Fibroblast of lung (primary cell): ENCODE data around the gene ERBB3. TPM values are rescaled to one million over a fixed set of nuclear protein-coding genes. Genes with fewer than 3 reads are reported as not detected.

Experiments
- DNase-seq, 2 donors: peaks; one replicate each; pipeline versions ENCODE4 v3.0.0 to v3.0.0-alpha.2; 2010; ENCODE audit warnings: low read depth in 2 of 2
- H2AFZ ChIP-seq: 2 replicates; pipeline ENCODE4 v1.5.1; 2012; ENCODE audit warnings: low read length, control low read depth, inconsistent platforms
- H3K27ac ChIP-seq: 2 replicates; pipeline ENCODE4 v1.5.1; 2011; ENCODE audit warnings: low read length, control low read depth; ENCODE audit not compliant: insufficient read depth
- H3K27me3 ChIP-seq: 2 replicates; pipeline ENCODE4 v1.5.1; 2011; ENCODE audit warnings: mild to moderate bottlenecking, low read length; ENCODE audit not compliant: control insufficient read depth, insufficient read depth
- H3K36me3 ChIP-seq: 2 replicates; pipeline ENCODE4 v1.5.1; 2011; ENCODE audit warnings: low read length; ENCODE audit not compliant: control insufficient read depth, insufficient read depth
- H3K4me1 ChIP-seq: 2 replicates; pipeline ENCODE4 v1.5.1; 2011; ENCODE audit warnings: low read length; ENCODE audit not compliant: control insufficient read depth, insufficient read depth; ENCODE audit errors: extremely low read depth
- H3K4me2 ChIP-seq: 2 replicates; pipeline ENCODE4 v1.5.1; 2011; ENCODE audit warnings: low read length, control low read depth; ENCODE audit not compliant: insufficient read depth; ENCODE audit errors: extremely low read depth
- H3K4me3 ChIP-seq, 4 experiments: fragments of 200-600 bp in 1 of 4; sonication (generic) in 1 of 4; replicated peaks in 1 of 4; 2 replicates each; pipeline ENCODE4 v1.5.1; 2011 to 2016; ENCODE audit warnings: low read length in 4 of 4, low read depth in 3 of 4, mild to moderate bottlenecking in 3 of 4, control low read depth in 2 of 4, inconsistent platforms in 1 of 4, mixed read lengths in 1 of 4; ENCODE audit not compliant: insufficient read depth in 1 of 4; ENCODE audit errors: control extremely low read depth in 1 of 4
- H3K79me2 ChIP-seq: 2 replicates; pipeline ENCODE4 v1.5.1; 2012; ENCODE audit warnings: mild to moderate bottlenecking, low read length, inconsistent platforms; ENCODE audit not compliant: control insufficient read depth, insufficient read depth
- H3K9ac ChIP-seq: 2 replicates; pipeline ENCODE4 v1.5.1; 2011; ENCODE audit warnings: mild to moderate bottlenecking, low read length, control low read depth; ENCODE audit not compliant: insufficient read depth
- H3K9me3 ChIP-seq: 2 replicates; pipeline ENCODE4 v1.5.1; 2012; ENCODE audit warnings: low read depth, low read length; ENCODE audit not compliant: control insufficient read depth, insufficient read depth
- H4K20me1 ChIP-seq: 2 replicates; pipeline ENCODE4 v1.5.1; 2011; ENCODE audit warnings: low read length; ENCODE audit not compliant: control insufficient read depth, insufficient read depth; ENCODE audit errors: extremely low read depth
- EZH2 ChIP-seq: IDR thresholded peaks from 2 replicates; pipeline ENCODE4 v1.5.1; 2012; ENCODE audit warnings: low read length, control low read depth, mild to moderate bottlenecking; ENCODE audit errors: missing control alignments
- polyA plus RNA-seq, 2 donors: library from polyadenylated mRNA; depleted of rRNA in 1 of 2; stranded (reverse) in 1 of 2; unstranded in 1 of 2; fragments of >200 nt; gene quantifications; 2 replicates each; pipeline ENCODE4 v1.2.1, GENCODE V29; 2011 to 2012; ENCODE audit warnings: missing spikeins in 1 of 2
- total RNA-seq: library from RNA; depleted of rRNA; stranded (reverse); fragments of >200 nt; gene quantifications from 2 replicates; pipeline ENCODE4 v1.2.1, GENCODE V29; 2014
- TF ChIP-seq, protein P1 (sequence below), 2 donors: IDR thresholded peaks in 1 of 2; conservative IDR thresholded peaks in 1 of 2; 1 replicate in 1 of 2; 2 replicates in 1 of 2; pipeline ENCODE4 v1.5.1; 2011 to 2012; ENCODE audit warnings: low read length in 2 of 2, control low read depth in 1 of 2, inconsistent platforms in 1 of 2, low read depth in 1 of 2, mild to moderate bottlenecking in 1 of 2

Gene ERBB3
- total and polyA plus RNA-seq, 2 donors (not counting 1 experiment from before 2014, with no cell fraction given): 0.66 to 0.92 TPM

DNA sequence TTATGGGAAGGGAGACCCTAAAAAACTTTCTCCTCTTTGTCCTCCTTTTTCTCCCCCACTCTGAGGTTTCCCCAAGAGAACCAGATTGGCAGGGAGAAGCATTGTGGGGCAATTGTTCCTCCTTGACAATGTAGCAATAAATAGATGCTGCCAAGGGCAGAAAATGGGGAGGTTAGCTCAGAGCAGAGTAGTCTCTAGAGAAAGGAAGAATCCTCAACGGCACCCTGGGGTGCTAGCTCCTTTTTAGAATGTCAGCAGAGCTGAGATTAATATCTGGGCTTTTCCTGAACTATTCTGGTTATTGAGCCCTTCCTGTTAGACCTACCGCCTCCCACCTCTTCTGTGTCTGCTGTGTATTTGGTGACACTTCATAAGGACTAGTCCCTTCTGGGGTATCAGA is 42.8 kb upstream of the ERBB3 start:
- no peak overlapping the region for H2AFZ ChIP-seq
- no peaks in the 10 kb centered on the region for H3K4me1 ChIP-seq
- H3K4me3 ChIP-seq: no peak overlapping the region
- no peak overlapping the region for H3K9ac ChIP-seq
- no peaks in the 10 kb centered on the region for H3K9me3 ChIP-seq
- peaks cover 7% of the 10 kb centered on the region for H3K36me3 ChIP-seq
- no peaks in the 10 kb centered on the region for H3K27me3 ChIP-seq
- no peak overlapping the region for H3K27ac ChIP-seq
- TF ChIP-seq, protein P1, sequence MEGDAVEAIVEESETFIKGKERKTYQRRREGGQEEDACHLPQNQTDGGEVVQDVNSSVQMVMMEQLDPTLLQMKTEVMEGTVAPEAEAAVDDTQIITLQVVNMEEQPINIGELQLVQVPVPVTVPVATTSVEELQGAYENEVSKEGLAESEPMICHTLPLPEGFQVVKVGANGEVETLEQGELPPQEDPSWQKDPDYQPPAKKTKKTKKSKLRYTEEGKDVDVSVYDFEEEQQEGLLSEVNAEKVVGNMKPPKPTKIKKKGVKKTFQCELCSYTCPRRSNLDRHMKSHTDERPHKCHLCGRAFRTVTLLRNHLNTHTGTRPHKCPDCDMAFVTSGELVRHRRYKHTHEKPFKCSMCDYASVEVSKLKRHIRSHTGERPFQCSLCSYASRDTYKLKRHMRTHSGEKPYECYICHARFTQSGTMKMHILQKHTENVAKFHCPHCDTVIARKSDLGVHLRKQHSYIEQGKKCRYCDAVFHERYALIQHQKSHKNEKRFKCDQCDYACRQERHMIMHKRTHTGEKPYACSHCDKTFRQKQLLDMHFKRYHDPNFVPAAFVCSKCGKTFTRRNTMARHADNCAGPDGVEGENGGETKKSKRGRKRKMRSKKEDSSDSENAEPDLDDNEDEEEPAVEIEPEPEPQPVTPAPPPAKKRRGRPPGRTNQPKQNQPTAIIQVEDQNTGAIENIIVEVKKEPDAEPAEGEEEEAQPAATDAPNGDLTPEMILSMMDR (conservative IDR thresholded peaks at IDR 0.05 in 1 of 2, IDR thresholded peaks at IDR 0.05 in 1 of 2; ENCODE audit: low read depth in 1 of 2, low read length in 2 of 2): no peak
- TF ChIP-seq EZH2: no peak
- no peaks in the 10 kb centered on the region for H4K20me1 ChIP-seq
- no peak overlapping the region for H3K4me2 ChIP-seq
- no peak for DNase-seq
- H3K79me2 ChIP-seq: peaks cover 3% of the 10 kb centered on the region

DNA sequence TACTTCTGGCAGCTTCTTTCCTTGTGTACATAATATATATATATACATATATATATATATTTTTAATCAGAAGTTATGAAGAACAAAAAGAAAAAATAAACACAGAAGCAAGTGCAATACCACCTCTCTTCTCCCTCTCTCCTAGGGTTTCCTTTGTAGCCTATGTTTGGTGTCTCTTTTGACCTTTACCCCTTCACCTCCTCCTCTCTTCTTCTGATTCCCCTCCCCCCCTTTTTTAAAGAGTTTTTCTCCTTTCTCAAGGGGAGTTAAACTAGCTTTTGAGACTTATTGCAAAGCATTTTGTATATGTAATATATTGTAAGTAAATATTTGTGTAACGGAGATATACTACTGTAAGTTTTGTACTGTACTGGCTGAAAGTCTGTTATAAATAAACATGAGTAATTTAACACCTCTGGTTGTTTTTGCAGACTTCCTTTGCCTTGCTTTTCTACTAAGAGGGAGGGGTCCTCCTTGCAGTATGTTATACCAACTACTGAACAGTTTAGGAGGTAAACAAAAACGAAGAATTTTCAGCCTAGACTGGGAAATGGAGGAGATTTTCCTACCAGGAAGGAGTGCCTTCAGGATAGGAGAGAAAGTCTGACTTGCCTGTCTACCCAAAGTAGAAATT is 41.8 kb upstream of the ERBB3 start:
- H4K20me1 ChIP-seq: no peaks in the 10 kb centered on the region
- no peaks in the 10 kb centered on the region for H3K9me3 ChIP-seq
- peaks cover 13% of the 10 kb centered on the region for H3K79me2 ChIP-seq
- peaks cover 3% of the 10 kb centered on the region for H3K4me1 ChIP-seq
- H3K27ac ChIP-seq: no peak overlapping the region
- no peak overlapping the region for H3K4me3 ChIP-seq
- H3K36me3 ChIP-seq: peaks cover 2% of the 10 kb centered on the region
- no peak overlapping the region for H3K9ac ChIP-seq
- no peak overlapping the region for H2AFZ ChIP-seq
- no peaks in the 10 kb centered on the region for H3K27me3 ChIP-seq
- DNase-seq: no peak
- H3K4me2 ChIP-seq: no peak overlapping the region
- TF ChIP-seq EZH2: no peak
- TF ChIP-seq, protein P1 (conservative IDR thresholded peaks at IDR 0.05 in 1 of 2, IDR thresholded peaks at IDR 0.05 in 1 of 2; ENCODE audit: low read depth in 1 of 2, low read length in 2 of 2): no peak

DNA sequence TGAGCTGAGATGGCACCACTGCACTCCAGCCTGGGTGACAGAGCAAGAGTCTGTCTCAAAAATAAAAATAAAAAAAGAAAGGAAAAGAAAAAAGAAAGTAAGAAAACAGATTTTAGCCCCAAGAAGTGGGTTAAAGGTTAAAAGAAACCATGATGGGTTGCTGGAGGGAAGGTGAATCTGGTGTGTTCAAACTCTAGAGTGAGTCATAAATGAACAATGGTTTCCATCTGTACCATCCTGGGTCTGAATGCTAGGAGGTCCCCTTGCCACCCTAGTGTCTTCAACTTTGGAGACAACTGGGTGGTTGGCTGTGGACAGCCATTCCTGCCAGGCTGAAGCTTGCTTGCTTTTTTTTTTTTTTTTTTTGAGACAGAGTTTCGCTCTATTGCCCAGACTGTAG is 39.8 kb upstream of the ERBB3 start:
- DNase-seq: no peak
- Histone ChIP-seq H3K4me1 (peaks cover 6% of the 10 kb centered on the region), H2AFZ (no peak overlapping the region), H3K79me2 (peaks cover 20% of the 10 kb centered on the region), H3K4me3 (no peak overlapping the region), H3K9me3 (no peaks in the 10 kb centered on the region), H3K27me3 (no peaks in the 10 kb centered on the region), H3K9ac (no peak overlapping the region), H3K27ac (no peak overlapping the region), H4K20me1 (no peaks in the 10 kb centered on the region), H3K4me2 (no peak overlapping the region), H3K36me3 (peaks cover 7% of the 10 kb centered on the region)
- TF ChIP-seq, protein P1 (conservative IDR thresholded peaks at IDR 0.05 in 1 of 2, IDR thresholded peaks at IDR 0.05 in 1 of 2; ENCODE audit: low read depth in 1 of 2, low read length in 2 of 2): no peak
- TF ChIP-seq EZH2: no peak
